ENCODE measurements around the gene CDK9.
"Not testable (repeated sequence)": the region's sequence is repeated elsewhere in the genome, so short reads cannot be mapped to it uniquely, and the experiment has no call there.

Gene CDK9

GRCh38 chr9:127828262-127829031, 42.6 kb downstream of the CDK9 start:
- DNase-seq = no peak

- no peak for DNase-seq
These were observed 43.5 kb downstream of the CDK9 start for GRCh38 chr9:127829205-127829906.

GRCh38 chr9:127832248-127832647, 46.4 kb downstream of the CDK9 start:
- DNase-seq = no peak

- DNase-seq = no peak
These were observed 47.7 kb downstream of the CDK9 start for GRCh38 chr9:127833555-127833954.

GRCh38 chr9:127835991-127836516, 50.2 kb downstream of the CDK9 start:
- peak; percentile 57 for DNase-seq

- not testable (repeated sequence) for DNase-seq
These were observed 50.7 kb downstream of the CDK9 start for GRCh38 chr9:127836561-127836960.

- no peak for DNase-seq
These were observed 51.5 kb downstream of the CDK9 start for GRCh38 chr9:127837346-127837745.

GRCh38 chr9:127838375-127839078, 52.7 kb downstream of the CDK9 start:
- no peak for DNase-seq

Data from activated CD4-positive, alpha-beta T cell treated with anti-CD3 and anti-CD28 coated beads for 48 hours (primary cell).